Tibial nerve (tissue), 4 donors: Measurements from ENCODE around the gene TRMU. TPM values are rescaled to one million over a fixed set of nuclear protein-coding genes. Genes with fewer than 3 reads are reported as not detected.

Source experiments
- DNase-seq, 2 donors: peaks; one replicate each; pipeline ENCODE4 v3.0.0-alpha.2; 2019; ENCODE audit warnings: low spot score in 2 of 2
- H3K27ac ChIP-seq, 4 donors: fragments of 200-600 bp; sonication (generic) in 3 of 4; one replicate each; pipeline ENCODE4 v1.5.1; 2017 to 2019; ENCODE audit warnings: mild to moderate bottlenecking in 1 of 4
- H3K27me3 ChIP-seq, 2 donors: fragments of 200-600 bp; sonication (generic) in 1 of 2; one replicate each; pipeline versions ENCODE4 v1.5.1 to v1.6.0; 2017 to 2019
- H3K36me3 ChIP-seq, 3 donors: fragments of 200-600 bp; sonication (generic); one replicate each; pipeline ENCODE4 v1.5.1; 2018 to 2019
- H3K4me1 ChIP-seq, 4 donors: fragments of 200-600 bp; sonication (generic) in 3 of 4; one replicate each; pipeline ENCODE4 v1.5.1; 2017 to 2019
- H3K4me3 ChIP-seq, 4 donors: fragments of 200-600 bp; sonication (generic) in 3 of 4; one replicate each; pipeline ENCODE4 v1.5.1; 2017 to 2019; ENCODE audit warnings: mild to moderate bottlenecking in 1 of 4, moderate library complexity in 1 of 4
- H3K9me3 ChIP-seq, 4 donors: fragments of 200-600 bp; sonication (generic) in 3 of 4; one replicate each; pipeline ENCODE4 v1.5.1; 2017 to 2019
- CTCF ChIP-seq, 5 experiments: fragments of 200-600 bp in 3 of 5; fragments of 450-650 bp in 2 of 5; sonication (generic) in 3 of 5; IDR thresholded peaks; one replicate each; pipeline ENCODE4 v1.5.1; 2016 to 2019; ENCODE audit warnings: antibody characterized with exemption in 5 of 5, mild to moderate bottlenecking in 3 of 5, moderate library complexity in 2 of 5
- EP300 ChIP-seq, 2 donors: sonication (generic); formaldehyde crosslinking; IDR thresholded peaks; one replicate each; pipeline ENCODE4 v1.6.1; 2017; ENCODE audit warnings: antibody characterized with exemption in 2 of 2, mild to moderate bottlenecking in 1 of 2
- POLR2A ChIP-seq, 2 donors: fragments of 450-650 bp; IDR thresholded peaks; one replicate each; pipeline ENCODE4 v1.6.1; 2017; ENCODE audit warnings: antibody characterized with exemption in 2 of 2, mild to moderate bottlenecking in 2 of 2, moderate library complexity in 2 of 2
- WGBS, 2 donors: methylation state at CpG; one replicate each; pipeline ENCODE4 v1.1.5; 2018; 5-methylcytosine and 5-hydroxymethylcytosine counted together
- total RNA-seq, 4 donors: library from RNA; depleted of rRNA; stranded (reverse); fragments of >200 nt; gene quantifications; one replicate each; pipeline ENCODE4 v1.1.0, GENCODE V29; 2016

Gene TRMU
- total RNA-seq, 4 donors from 2014 or later = 50.0 to 85.3 (median 64.5) TPM

GRCh38 chr22:46372686-46373085 is 37.2 kb downstream of the TRMU start:
- no peaks in the 10 kb centered on the region for H3K36me3 ChIP-seq
- peaks cover 0 to 26% (median 0%) of the 10 kb centered on the region in 4 donors for H3K9me3 ChIP-seq
- no peak overlapping the region for H3K4me3 ChIP-seq
- H3K27ac ChIP-seq = no peak overlapping the region
- WGBS, 2 donors = 91 to 92% methylated on average over 18 of the region's 18 CpGs
- peaks cover 0 to 5% of the 10 kb centered on the region in 2 donors for H3K27me3 ChIP-seq
- no peak for DNase-seq
- no peak for TF ChIP-seq CTCF (IDR thresholded peaks at IDR 0.05)
- TF ChIP-seq POLR2A (IDR thresholded peaks at IDR 0.05) = no peak
- no peak for TF ChIP-seq EP300 (IDR thresholded peaks at IDR 0.05)
- peaks cover 0 to 3% (median 0%) of the 10 kb centered on the region in 4 donors for H3K4me1 ChIP-seq

DNA sequence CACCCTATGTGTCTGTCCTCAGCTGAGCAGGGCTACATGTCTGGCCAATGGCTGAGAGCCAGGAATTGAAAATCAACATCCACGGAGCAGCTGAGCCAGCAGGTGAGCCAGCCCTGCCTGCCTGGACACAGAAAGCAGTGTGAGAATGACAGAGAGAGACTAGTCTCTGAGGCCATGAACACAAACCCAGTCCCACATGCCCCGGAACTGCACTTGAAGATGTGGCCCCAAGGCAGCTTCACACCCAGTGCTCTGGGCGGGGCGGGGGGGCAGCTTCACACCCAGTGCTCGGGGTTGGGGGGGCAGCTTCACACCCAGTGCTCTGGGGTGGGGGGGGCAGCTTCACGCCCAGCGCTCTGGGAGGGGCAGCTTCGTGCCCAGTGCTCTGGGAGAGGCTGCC is 37.6 kb downstream of the TRMU start:
- Histone ChIP-seq H3K4me1 (peaks cover 0 to 7% (median 0%) of the 10 kb centered on the region in 4 donors), H3K27ac (no peak overlapping the region), H3K36me3 (no peaks in the 10 kb centered on the region), H3K27me3 (peaks cover 0 to 5% of the 10 kb centered on the region in 2 donors), H3K4me3 (no peak overlapping the region), H3K9me3 (peaks cover 0 to 26% (median 0%) of the 10 kb centered on the region in 4 donors)
- WGBS, 2 donors = 25 to 48% methylated on average over 1 to 2 of the region's 8 CpGs
- DNase-seq = no peak
- TF ChIP-seq EP300 (IDR thresholded peaks at IDR 0.05) (no peak), CTCF (IDR thresholded peaks at IDR 0.05) (no peak), POLR2A (IDR thresholded peaks at IDR 0.05) (no peak)

- Histone ChIP-seq H3K36me3 (no peaks in the 10 kb centered on the region), H3K4me3 (no peak overlapping the region), H3K9me3 (peaks cover 0 to 26% (median 0%) of the 10 kb centered on the region in 4 donors), H3K4me1 (peaks cover 0 to 8% (median 0%) of the 10 kb centered on the region in 4 donors), H3K27ac (no peak overlapping the region), H3K27me3 (peaks cover 0 to 5% of the 10 kb centered on the region in 2 donors)
- no peak for TF ChIP-seq POLR2A (IDR thresholded peaks at IDR 0.05)
- no peak for TF ChIP-seq EP300 (IDR thresholded peaks at IDR 0.05)
- no peak for TF ChIP-seq CTCF (IDR thresholded peaks at IDR 0.05)
- no peak for DNase-seq
- 56 to 63% methylated on average over 26 to 31 of the region's 31 CpGs for WGBS, 2 donors
Observed at GRCh38 chr22:46373921-46374662, 38.6 kb downstream of the TRMU start.

GRCh38 chr22:46374663-46375474 is 39.4 kb downstream of the TRMU start:
- WGBS, 2 donors = 95% methylated on average over 19 to 35 of the region's 38 CpGs
- no peaks in the 10 kb centered on the region for H3K36me3 ChIP-seq
- peaks cover 0 to 8% (median 0%) of the 10 kb centered on the region in 4 donors for H3K4me1 ChIP-seq
- H3K9me3 ChIP-seq = peaks cover 0 to 26% (median 0%) of the 10 kb centered on the region in 4 donors
- TF ChIP-seq POLR2A (IDR thresholded peaks at IDR 0.05) (no peak), CTCF (IDR thresholded peaks at IDR 0.05) (no peak), EP300 (IDR thresholded peaks at IDR 0.05) (no peak)
- DNase-seq = no peak
- no peak overlapping the region for H3K27ac ChIP-seq
- peaks cover 0 to 5% of the 10 kb centered on the region in 2 donors for H3K27me3 ChIP-seq
- no peak overlapping the region for H3K4me3 ChIP-seq
